GM12801 (cell line): ENCODE results near the gene PLCZ1.

Source experiments
- TF ChIP-seq, protein P1 (sequence below): IDR thresholded peaks from one replicate; pipeline ENCODE4 v1.5.1; 2011; ENCODE audit warnings: control low read depth; ENCODE audit not compliant: insufficient read length; ENCODE audit errors: extremely low read depth

Gene PLCZ1

DNA sequence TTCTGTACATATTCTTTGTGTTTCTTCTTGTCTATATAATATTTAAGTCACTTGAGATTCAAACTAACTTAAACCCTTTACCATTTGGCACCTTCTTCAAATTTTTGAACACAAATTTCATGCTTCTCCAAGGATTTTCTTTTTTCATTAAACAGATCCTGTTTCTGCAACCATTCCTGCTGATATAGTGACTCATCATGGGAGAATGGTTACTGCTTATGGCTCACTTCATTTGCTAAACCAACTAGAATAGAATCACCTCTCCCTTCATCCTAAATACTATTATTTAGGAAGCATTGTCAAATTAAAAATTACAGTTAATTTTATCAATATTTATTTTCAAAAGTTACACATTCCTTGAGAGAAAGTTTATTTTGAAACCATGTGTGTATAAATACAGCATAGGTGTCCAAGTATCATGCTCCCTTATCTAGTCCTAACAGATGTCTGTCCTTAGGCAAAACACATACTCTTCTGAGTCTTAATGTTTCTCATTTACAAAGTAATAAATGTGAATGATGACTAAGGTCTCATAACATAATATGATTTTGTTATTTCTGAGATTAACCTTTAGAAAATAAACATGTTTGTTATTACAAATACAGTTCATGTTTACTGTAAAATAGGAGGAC lies 40.7 kb downstream of the PLCZ1 start:
- TF ChIP-seq, protein P1, sequence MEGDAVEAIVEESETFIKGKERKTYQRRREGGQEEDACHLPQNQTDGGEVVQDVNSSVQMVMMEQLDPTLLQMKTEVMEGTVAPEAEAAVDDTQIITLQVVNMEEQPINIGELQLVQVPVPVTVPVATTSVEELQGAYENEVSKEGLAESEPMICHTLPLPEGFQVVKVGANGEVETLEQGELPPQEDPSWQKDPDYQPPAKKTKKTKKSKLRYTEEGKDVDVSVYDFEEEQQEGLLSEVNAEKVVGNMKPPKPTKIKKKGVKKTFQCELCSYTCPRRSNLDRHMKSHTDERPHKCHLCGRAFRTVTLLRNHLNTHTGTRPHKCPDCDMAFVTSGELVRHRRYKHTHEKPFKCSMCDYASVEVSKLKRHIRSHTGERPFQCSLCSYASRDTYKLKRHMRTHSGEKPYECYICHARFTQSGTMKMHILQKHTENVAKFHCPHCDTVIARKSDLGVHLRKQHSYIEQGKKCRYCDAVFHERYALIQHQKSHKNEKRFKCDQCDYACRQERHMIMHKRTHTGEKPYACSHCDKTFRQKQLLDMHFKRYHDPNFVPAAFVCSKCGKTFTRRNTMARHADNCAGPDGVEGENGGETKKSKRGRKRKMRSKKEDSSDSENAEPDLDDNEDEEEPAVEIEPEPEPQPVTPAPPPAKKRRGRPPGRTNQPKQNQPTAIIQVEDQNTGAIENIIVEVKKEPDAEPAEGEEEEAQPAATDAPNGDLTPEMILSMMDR, result no peak

DNA sequence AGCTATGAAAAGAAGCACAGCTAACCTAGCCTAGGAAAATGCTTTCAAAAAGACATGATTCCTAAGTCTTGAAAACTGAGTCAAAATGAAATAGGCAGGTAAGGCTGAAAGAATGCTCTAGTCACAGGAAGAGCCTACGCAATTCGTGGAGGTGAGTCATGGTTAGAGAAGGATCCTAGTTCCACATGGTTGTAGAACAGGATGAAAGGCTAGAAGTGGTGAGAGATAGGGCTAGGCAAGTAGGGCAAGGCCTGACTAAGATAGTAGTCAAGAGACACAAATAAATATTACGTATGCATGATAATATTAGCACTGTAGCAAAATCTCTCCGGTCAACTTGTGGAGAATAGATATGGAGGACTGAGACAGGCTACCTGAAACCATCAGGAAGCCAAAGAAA lies 47.2 kb downstream of the PLCZ1 start:
- TF ChIP-seq, protein P1, result no peak

DNA sequence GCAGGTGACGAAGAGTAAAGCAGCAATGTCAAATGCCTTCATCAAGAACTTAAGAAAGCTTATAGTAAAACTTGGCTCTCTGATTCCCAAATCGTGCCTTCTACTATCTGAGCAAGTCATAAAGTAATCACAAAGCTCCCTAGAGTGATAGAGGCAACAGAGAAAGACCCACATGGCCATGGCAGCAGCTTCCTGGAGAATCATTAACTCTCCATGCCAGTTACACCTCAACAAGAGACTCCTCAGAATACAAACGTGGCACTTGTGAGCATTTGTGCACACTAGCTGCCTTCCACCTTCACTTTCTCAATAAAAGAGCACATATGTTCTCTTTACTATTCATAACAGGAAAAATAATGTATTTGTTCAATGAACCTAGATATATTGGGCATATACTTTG lies 48.0 kb downstream of the PLCZ1 start:
- TF ChIP-seq, protein P1, result no peak

DNA sequence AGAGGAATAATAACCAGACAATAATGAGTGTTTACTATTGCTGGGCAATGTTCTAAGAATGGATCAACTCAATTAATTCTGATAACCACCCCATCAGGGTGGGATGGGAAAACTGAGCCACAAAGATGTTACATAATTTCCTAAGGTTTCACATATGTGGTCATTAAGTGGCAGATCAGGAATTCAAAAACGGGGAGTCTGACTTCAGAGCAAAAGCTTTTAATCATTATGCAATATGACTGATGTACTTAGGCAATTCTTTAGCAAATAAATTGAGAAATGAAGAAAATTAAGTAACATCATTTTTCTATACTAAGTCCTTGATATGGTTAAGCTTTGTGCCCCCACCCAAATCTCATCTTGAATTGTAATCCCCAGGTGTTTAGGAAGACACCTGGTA lies 53.4 kb downstream of the PLCZ1 start:
- TF ChIP-seq, protein P1, result no peak

DNA sequence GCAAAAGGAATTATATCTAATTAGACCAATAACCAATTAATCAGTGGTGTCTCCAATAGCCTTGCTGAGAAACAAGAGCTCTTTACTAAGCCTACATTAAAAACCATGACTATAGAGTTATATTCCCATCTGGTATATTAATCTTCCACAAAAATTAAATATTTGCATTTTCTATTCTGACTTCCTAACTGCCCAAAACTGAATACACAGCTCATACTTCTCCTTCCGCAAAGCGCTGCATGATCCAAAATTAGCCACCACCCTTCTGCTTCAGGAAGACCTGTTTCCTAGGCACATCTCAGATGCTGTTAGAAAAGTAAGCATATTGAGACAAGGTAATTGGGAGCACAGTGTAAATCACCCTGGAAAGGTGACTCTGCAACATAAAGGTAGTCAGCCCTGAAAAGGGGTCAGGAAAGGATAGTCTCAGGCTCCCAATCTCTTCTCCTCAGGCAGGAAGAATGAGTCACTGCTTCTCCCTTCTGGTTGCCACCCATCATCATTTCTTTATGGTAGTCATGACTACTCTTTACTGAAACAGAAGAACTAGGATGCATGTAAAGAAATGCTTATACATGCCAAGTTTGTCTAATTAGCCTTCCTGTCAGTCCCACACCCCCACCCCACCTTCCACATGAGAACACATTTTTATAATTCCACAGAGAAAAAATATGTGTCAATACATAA lies 54.3 kb downstream of the PLCZ1 start:
- TF ChIP-seq, protein P1, result no peak

DNA sequence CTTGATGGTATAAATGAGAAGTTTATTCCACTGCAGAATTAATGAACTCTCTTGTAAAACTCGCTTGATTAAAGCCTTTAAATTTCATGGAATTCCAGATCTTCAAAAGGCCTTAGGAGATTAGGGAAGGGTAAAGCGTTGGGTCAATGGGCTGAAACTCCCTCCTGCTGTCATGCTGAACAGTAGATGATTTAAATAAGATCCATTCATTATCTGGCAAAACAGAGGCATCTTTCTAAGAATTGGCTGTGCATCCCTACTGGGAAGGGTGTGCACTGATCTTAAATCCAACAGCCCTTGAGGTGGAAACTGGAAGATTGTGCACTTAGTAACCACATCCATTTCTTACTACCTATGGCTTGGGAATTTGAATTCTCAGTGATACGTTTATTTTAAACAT lies 56.0 kb downstream of the PLCZ1 start:
- TF ChIP-seq, protein P1, result no peak

DNA sequence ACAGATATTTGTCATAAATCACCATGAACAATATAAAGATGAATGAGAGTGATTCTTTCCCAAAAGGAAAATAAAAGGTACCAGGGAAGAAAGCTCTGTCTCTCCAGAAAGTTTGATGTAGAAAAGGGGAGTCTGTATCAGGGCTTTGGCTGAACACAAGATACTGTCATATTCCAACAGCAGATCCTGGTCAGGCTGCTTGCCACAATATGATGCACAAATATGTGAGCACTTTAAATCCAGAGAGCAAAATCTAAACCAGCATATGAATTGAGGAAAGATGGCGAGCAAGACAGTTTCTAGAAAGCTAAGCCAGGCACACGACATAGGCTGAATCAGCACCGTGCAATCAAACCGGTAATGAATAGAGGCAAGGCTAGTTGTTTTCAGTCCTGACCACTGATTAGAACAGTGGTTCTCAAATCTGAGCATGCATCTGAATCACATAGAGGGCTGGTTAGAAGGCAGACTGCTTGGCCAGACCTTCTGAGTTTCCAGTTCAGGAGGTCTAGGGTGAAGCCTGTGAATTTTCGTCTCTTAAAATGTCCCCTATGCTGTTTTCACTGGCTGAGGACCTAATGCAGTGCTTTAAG lies 60.7 kb downstream of the PLCZ1 start:
- TF ChIP-seq, protein P1, result no peak
